ENCODE data around the gene ABL1.

ABL1 gene

GRCh38 chr9:130901498-130902203, 66.6 kb downstream of the ABL1 start:
- H3K36me3 ChIP-seq (ENCODE audit: control insufficient read depth, insufficient read depth, low read length), result no peaks in the 10 kb centered on the region
- no peak for DNase-seq (ENCODE audit: extremely low read depth, insufficient read length)
- TF ChIP-seq CTCF (IDR thresholded peaks at IDR 0.05; ENCODE audit: insufficient read depth, low read length, poor library complexity, severe bottlenecking), result no peak
- H3K4me3 ChIP-seq (replicated peaks; ENCODE audit: low read depth, low read length), result no peak overlapping the region
- no peaks in the 10 kb centered on the region; the same call in 1 of the 2 replicates for H3K27me3 ChIP-seq (replicated peaks; ENCODE audit: control insufficient read depth, insufficient read depth, low read length)

GRCh38 chr9:130902204-130903185, 67.4 kb downstream of the ABL1 start:
- no peak for DNase-seq (ENCODE audit: extremely low read depth, insufficient read length)
- Histone ChIP-seq H3K27me3 (replicated peaks; ENCODE audit: control insufficient read depth, insufficient read depth, low read length) (no peaks in the 10 kb centered on the region; the same call in 1 of the 2 replicates), H3K36me3 (ENCODE audit: control insufficient read depth, insufficient read depth, low read length) (no peaks in the 10 kb centered on the region), H3K4me3 (replicated peaks; ENCODE audit: low read depth, low read length) (no peak overlapping the region)
- TF ChIP-seq CTCF (IDR thresholded peaks at IDR 0.05; ENCODE audit: insufficient read depth, low read length, poor library complexity, severe bottlenecking), result no peak

GRCh38 chr9:130903194-130904069, 68.4 kb downstream of the ABL1 start:
- Histone ChIP-seq H3K36me3 (ENCODE audit: control insufficient read depth, insufficient read depth, low read length) (no peaks in the 10 kb centered on the region), H3K4me3 (replicated peaks; ENCODE audit: low read depth, low read length) (no peak overlapping the region), H3K27me3 (replicated peaks; ENCODE audit: control insufficient read depth, insufficient read depth, low read length) (no peaks in the 10 kb centered on the region; the same call in 1 of the 2 replicates)
- no peak for TF ChIP-seq CTCF (IDR thresholded peaks at IDR 0.05; ENCODE audit: insufficient read depth, low read length, poor library complexity, severe bottlenecking)
- DNase-seq (ENCODE audit: extremely low read depth, insufficient read length), result no peak

GRCh38 chr9:130904070-130905044, 69.3 kb downstream of the ABL1 start:
- TF ChIP-seq CTCF (IDR thresholded peaks at IDR 0.05; ENCODE audit: insufficient read depth, low read length, poor library complexity, severe bottlenecking), result no peak
- no peak for DNase-seq (ENCODE audit: extremely low read depth, insufficient read length)
- H3K36me3 ChIP-seq (ENCODE audit: control insufficient read depth, insufficient read depth, low read length), result no peaks in the 10 kb centered on the region
- no peak overlapping the region for H3K4me3 ChIP-seq (replicated peaks; ENCODE audit: low read depth, low read length)
- H3K27me3 ChIP-seq (replicated peaks; ENCODE audit: control insufficient read depth, insufficient read depth, low read length), result no peaks in the 10 kb centered on the region; the same call in 1 of the 2 replicates

Data from GM06990 (cell line).